Neural progenitor cell (in vitro differentiated cells): ENCODE results near the gene POLR3B. TPM values are rescaled to one million over a fixed set of nuclear protein-coding genes. Genes with fewer than 3 reads are reported as not detected.

Experiments used
- DNase-seq: peaks from one replicate; pipeline ENCODE4 v3.0.0-alpha.2; 2016; ENCODE audit warnings: low spot score
- H2AFZ ChIP-seq: fragments of 200-600 bp; sonication (generic); replicated peaks from 2 replicates; pipeline ENCODE4 v1.6.1; 2016; ENCODE audit warnings: antibody characterized with exemption
- H3F3A ChIP-seq: fragments of 200-600 bp; sonication (generic); 2 replicates; pipeline ENCODE4 v1.6.1; 2016; ENCODE audit warnings: antibody characterized with exemption, low read depth
- H3K27ac ChIP-seq: fragments of 200-600 bp; sonication (generic); 2 replicates; pipeline ENCODE4 v1.5.1; 2016; ENCODE audit warnings: mild to moderate bottlenecking
- H3K27me3 ChIP-seq: fragments of 200-600 bp; sonication (generic); 2 replicates; pipeline ENCODE4 v1.6.1; 2016; ENCODE audit warnings: mild to moderate bottlenecking, moderate library complexity
- H3K36me3 ChIP-seq: fragments of 200-600 bp; sonication (generic); 2 replicates; pipeline ENCODE4 v1.5.1; 2016
- H3K4me1 ChIP-seq: fragments of 200-600 bp; sonication (generic); 2 replicates; pipeline ENCODE4 v1.6.1; 2016; ENCODE audit warnings: mixed run types
- H3K4me2 ChIP-seq: fragments of 200-600 bp; sonication (generic); 2 replicates; pipeline ENCODE4 v1.6.1; 2016
- H3K4me3 ChIP-seq: fragments of 200-600 bp; sonication (generic); 2 replicates; pipeline ENCODE4 v1.5.1; 2016
- H3K79me2 ChIP-seq: fragments of 200-600 bp; sonication (generic); 2 replicates; pipeline ENCODE4 v1.6.1; 2016; ENCODE audit warnings: low read depth
- H3K9ac ChIP-seq: fragments of 200-600 bp; sonication (generic); 2 replicates; pipeline ENCODE4 v1.6.1; 2016
- H3K9me3 ChIP-seq: fragments of 200-600 bp; sonication (generic); 2 replicates; pipeline ENCODE4 v1.5.1; 2016; ENCODE audit warnings: low read depth
- H4K20me1 ChIP-seq: fragments of 200-600 bp; sonication (generic); 2 replicates; pipeline ENCODE4 v1.6.1; 2016; ENCODE audit warnings: low read depth
- H3K27ac Mint-ChIP-seq: 3 replicates; pipeline ENCODE4 v1.8.0; 2021; ENCODE audit warnings: mixed read lengths
- H3K27me3 Mint-ChIP-seq: 2 replicates; pipeline ENCODE4 v1.8.0; 2022; ENCODE audit warnings: low read depth, mild to moderate bottlenecking, inconsistent platforms, moderate library complexity, mixed read lengths; ENCODE audit not compliant: insufficient read depth
- H3K36me3 Mint-ChIP-seq: 3 replicates; pipeline ENCODE4 v1.8.0; 2021; ENCODE audit warnings: mixed read lengths
- H3K4me1 Mint-ChIP-seq: 3 replicates; pipeline ENCODE4 v1.8.0; 2021; ENCODE audit warnings: mixed read lengths
- H3K4me3 Mint-ChIP-seq: 3 replicates; pipeline ENCODE4 v1.8.0; 2021; ENCODE audit warnings: mild to moderate bottlenecking, moderate library complexity, mixed read lengths
- H3K9me3 Mint-ChIP-seq: 3 replicates; pipeline ENCODE4 v1.8.0; 2020; ENCODE audit warnings: mixed read lengths
- EZH2 ChIP-seq: fragments of 200-600 bp; sonication (generic); IDR thresholded peaks from 2 replicates; pipeline ENCODE4 v1.6.1; 2017; ENCODE audit warnings: antibody characterized with exemption, mild to moderate bottlenecking, moderate library complexity
- EZH2phosphoT487 ChIP-seq: fragments of 200-600 bp; sonication (generic); IDR thresholded peaks from 2 replicates; pipeline ENCODE4 v1.6.1; 2017; ENCODE audit warnings: antibody characterized with exemption
- total RNA-seq: library from RNA; depleted of rRNA; stranded (reverse); fragments of >200 nt; gene quantifications from 2 replicates; pipeline ENCODE4 v1.2.3, GENCODE V29; 2015; ENCODE audit warnings: low replicate concordance
- TF ChIP-seq, protein P1 (sequence below): fragments of 200-600 bp; sonication (generic); IDR thresholded peaks from 2 replicates; pipeline ENCODE4 v1.5.1; 2017; ENCODE audit warnings: antibody characterized with exemption, mild to moderate bottlenecking

The POLR3B gene
- total RNA-seq, 1 donor from 2014 or later, result 8.8 TPM

DNA sequence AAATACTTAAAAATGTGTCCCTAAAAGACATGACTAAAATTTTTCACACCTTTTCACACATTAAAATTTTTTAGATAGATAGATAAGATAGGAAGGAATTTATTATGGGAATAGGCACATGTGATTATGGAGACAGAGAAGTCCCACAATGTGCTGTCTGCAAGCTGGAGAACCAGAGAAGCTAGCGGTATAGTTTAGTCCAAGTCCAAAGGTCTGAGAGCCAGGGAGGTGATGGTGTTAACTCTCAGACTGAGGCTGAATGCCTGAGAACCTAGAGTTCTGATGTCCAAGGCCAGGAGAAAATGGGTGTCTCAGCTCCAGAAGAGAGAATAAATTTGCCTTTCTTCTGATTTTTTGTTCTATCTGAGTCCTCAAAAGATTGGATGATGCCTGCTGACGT, 65.7 kb downstream of the POLR3B start:
- peaks cover 1% of the 10 kb centered on the region for H3K9me3 Mint-ChIP-seq
- Histone ChIP-seq H3K4me2 (no peak overlapping the region), H3K4me3 (no peak overlapping the region)

GRCh38 chr12:106425061-106425702, 67.6 kb downstream of the POLR3B start:
- Histone ChIP-seq H3K4me2 (no peak overlapping the region), H3K27me3 (no peaks in the 10 kb centered on the region), H3K9ac (no peak overlapping the region), H3K9me3 (no peaks in the 10 kb centered on the region), H4K20me1 (peaks cover 3% of the 10 kb centered on the region), H2AFZ (no peak overlapping the region), H3K4me1 (peaks cover 10% of the 10 kb centered on the region), H3K79me2 (no peaks in the 10 kb centered on the region), H3K36me3 (no peaks in the 10 kb centered on the region), H3F3A (no peaks in the 10 kb centered on the region), H3K4me3 (no peak overlapping the region), H3K27ac (no peak overlapping the region)
- Mint-ChIP-seq H3K36me3 (peaks cover 11% of the 10 kb centered on the region), H3K4me3 (no peak overlapping the region), H3K4me1 (peaks cover 4% of the 10 kb centered on the region), H3K9me3 (peaks cover 1% of the 10 kb centered on the region), H3K27me3 (no peaks in the 10 kb centered on the region), H3K27ac (no peak overlapping the region)
- peak; percentile 10 for DNase-seq
- TF ChIP-seq EZH2phosphoT487 (no peak), EZH2 (no peak)
- TF ChIP-seq, protein P1, sequence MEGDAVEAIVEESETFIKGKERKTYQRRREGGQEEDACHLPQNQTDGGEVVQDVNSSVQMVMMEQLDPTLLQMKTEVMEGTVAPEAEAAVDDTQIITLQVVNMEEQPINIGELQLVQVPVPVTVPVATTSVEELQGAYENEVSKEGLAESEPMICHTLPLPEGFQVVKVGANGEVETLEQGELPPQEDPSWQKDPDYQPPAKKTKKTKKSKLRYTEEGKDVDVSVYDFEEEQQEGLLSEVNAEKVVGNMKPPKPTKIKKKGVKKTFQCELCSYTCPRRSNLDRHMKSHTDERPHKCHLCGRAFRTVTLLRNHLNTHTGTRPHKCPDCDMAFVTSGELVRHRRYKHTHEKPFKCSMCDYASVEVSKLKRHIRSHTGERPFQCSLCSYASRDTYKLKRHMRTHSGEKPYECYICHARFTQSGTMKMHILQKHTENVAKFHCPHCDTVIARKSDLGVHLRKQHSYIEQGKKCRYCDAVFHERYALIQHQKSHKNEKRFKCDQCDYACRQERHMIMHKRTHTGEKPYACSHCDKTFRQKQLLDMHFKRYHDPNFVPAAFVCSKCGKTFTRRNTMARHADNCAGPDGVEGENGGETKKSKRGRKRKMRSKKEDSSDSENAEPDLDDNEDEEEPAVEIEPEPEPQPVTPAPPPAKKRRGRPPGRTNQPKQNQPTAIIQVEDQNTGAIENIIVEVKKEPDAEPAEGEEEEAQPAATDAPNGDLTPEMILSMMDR, result no peak

More for the DNA sequence above, 65.7 kb downstream of the POLR3B start:
- no peak for DNase-seq
- peaks cover 22% of the 10 kb centered on the region for H3K4me1 ChIP-seq
- TF ChIP-seq EZH2 (no peak), EZH2phosphoT487 (no peak)
- TF ChIP-seq, protein P1, result no peak
- no peak overlapping the region for H3K27ac ChIP-seq
- H2AFZ ChIP-seq, result no peak overlapping the region
- Mint-ChIP-seq H3K27ac (no peak overlapping the region), H3K27me3 (no peaks in the 10 kb centered on the region), H3K4me1 (peaks cover 14% of the 10 kb centered on the region), H3K4me3 (no peak overlapping the region), H3K36me3 (peaks cover 11% of the 10 kb centered on the region)
- H3F3A ChIP-seq, result peaks cover 8% of the 10 kb centered on the region
- H3K79me2 ChIP-seq, result no peaks in the 10 kb centered on the region
- no peak overlapping the region for H3K9ac ChIP-seq
- peaks cover 3% of the 10 kb centered on the region for H4K20me1 ChIP-seq
- H3K27me3 ChIP-seq, result no peaks in the 10 kb centered on the region
- H3K36me3 ChIP-seq, result no peaks in the 10 kb centered on the region
- no peaks in the 10 kb centered on the region for H3K9me3 ChIP-seq

DNA sequence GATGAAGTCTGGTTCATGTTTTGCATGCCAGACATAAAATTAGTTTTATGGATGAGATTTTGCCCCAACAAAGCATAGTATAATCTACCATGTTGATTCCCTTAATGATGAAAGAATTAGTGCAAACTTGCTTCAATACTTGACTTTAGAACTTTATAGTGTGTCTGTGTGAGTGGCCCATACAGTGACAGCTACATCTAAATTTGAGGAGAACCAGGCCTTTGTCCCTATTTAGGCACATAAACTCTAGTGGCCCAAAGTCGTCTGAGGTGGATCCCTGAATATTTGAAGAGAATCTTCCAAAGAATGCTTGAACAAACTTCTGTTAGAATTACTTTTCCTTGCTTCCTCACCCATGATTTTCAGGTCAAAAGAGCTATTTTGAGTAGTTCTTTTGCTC, 70.4 kb downstream of the POLR3B start:
- Histone ChIP-seq H3K27ac (no peak overlapping the region), H2AFZ (no peak overlapping the region), H4K20me1 (peaks cover 3% of the 10 kb centered on the region), H3K36me3 (no peaks in the 10 kb centered on the region), H3K4me2 (no peak overlapping the region), H3K9me3 (no peaks in the 10 kb centered on the region), H3F3A (no peaks in the 10 kb centered on the region), H3K27me3 (no peaks in the 10 kb centered on the region), H3K9ac (no peak overlapping the region), H3K4me1 (peaks cover 10% of the 10 kb centered on the region), H3K4me3 (no peak overlapping the region), H3K79me2 (no peaks in the 10 kb centered on the region)
- Mint-ChIP-seq H3K36me3 (peaks cover 17% of the 10 kb centered on the region), H3K27me3 (no peaks in the 10 kb centered on the region), H3K4me3 (no peak overlapping the region), H3K9me3 (no peaks in the 10 kb centered on the region), H3K27ac (no peak overlapping the region), H3K4me1 (peaks cover 5% of the 10 kb centered on the region)
- no peak for TF ChIP-seq EZH2
- TF ChIP-seq EZH2phosphoT487, result no peak
- TF ChIP-seq, protein P1, result no peak
- no peak for DNase-seq
